ENCODE measurements around the gene IER2. TPM values are rescaled to one million over a fixed set of nuclear protein-coding genes. Genes with fewer than 3 reads are reported as not detected.

The IER2 gene
- polyA plus RNA-seq, 1 donor from 2014 or later = 23.3 TPM

- Histone ChIP-seq H3K4me2 (ENCODE audit: low read length) (no peak overlapping the region), H3K4me3 (ENCODE audit: low read length) (no peak overlapping the region), H3F3A (ENCODE audit: insufficient read depth, low read length, poor library complexity, severe bottlenecking) (no peaks in the 10 kb centered on the region), H3K9me3 (ENCODE audit: low read length) (no peaks in the 10 kb centered on the region), H3K79me2 (replicated peaks; ENCODE audit: insufficient read depth, low read length) (no peaks in the 10 kb centered on the region), H3K9me2 (ENCODE audit: insufficient read depth, low read length) (no peaks in the 10 kb centered on the region), H3K9ac (ENCODE audit: low read length) (no peak overlapping the region), H2AFZ (ENCODE audit: low read depth, low read length) (no peak overlapping the region), H4K20me1 (ENCODE audit: insufficient read depth) (no peaks in the 10 kb centered on the region), H3K27me3 (ENCODE audit: insufficient read depth, low read depth, low read length) (no peaks in the 10 kb centered on the region), H3K27ac (ENCODE audit: low read length) (no peak overlapping the region), H3K36me3 (ENCODE audit: insufficient read depth, low read length) (no peaks in the 10 kb centered on the region)
- TF ChIP-seq TAF1 (IDR thresholded peaks at IDR 0.05; ENCODE audit: low read depth) = no peak
These were observed 37.2 kb downstream of the IER2 start for GRCh38 chr19:13187419-13187818.

DNA sequence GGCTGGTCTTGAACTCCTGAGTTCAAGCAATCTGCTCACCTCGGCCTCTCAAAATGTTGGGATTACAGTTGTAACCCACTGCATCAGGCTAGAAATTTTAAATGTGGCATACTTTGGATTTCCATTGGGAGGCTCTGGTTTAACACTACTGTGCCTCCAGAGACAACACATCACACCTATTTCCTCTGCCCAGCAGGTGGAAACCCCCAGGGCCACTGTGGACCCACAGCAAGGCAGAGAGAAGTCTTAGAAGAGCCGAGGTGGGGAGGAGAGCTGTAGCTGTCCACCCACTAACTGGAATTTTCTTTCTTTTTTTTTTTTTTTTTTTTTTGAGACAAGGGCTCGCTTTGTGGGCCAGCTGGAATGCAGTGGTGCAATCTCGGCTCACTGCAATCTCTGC lies 39.4 kb downstream of the IER2 start:
- Histone ChIP-seq H3K79me2 (replicated peaks; ENCODE audit: insufficient read depth, low read length) (no peaks in the 10 kb centered on the region), H3K27me3 (ENCODE audit: insufficient read depth, low read depth, low read length) (no peaks in the 10 kb centered on the region), H2AFZ (ENCODE audit: low read depth, low read length) (no peak overlapping the region), H4K20me1 (ENCODE audit: insufficient read depth) (no peaks in the 10 kb centered on the region), H3K4me2 (ENCODE audit: low read length) (no peak overlapping the region), H3K9me3 (ENCODE audit: low read length) (no peaks in the 10 kb centered on the region), H3F3A (ENCODE audit: insufficient read depth, low read length, poor library complexity, severe bottlenecking) (no peaks in the 10 kb centered on the region), H3K9ac (ENCODE audit: low read length) (no peak overlapping the region), H3K36me3 (ENCODE audit: insufficient read depth, low read length) (no peaks in the 10 kb centered on the region), H3K4me3 (ENCODE audit: low read length) (no peak overlapping the region), H3K27ac (ENCODE audit: low read length) (no peak overlapping the region), H3K9me2 (ENCODE audit: insufficient read depth, low read length) (no peaks in the 10 kb centered on the region)
- no peak for TF ChIP-seq EZH2 (IDR thresholded peaks at IDR 0.05; ENCODE audit: borderline replicate concordance, insufficient read depth, low read length, poor library complexity, severe bottlenecking)
- no peak for TF ChIP-seq MXI1 (conservative IDR thresholded peaks at IDR 0.05; ENCODE audit: poor library complexity, severe bottlenecking)
- no peak for TF ChIP-seq POLR2AphosphoS5 (IDR thresholded peaks at IDR 0.05)

GRCh38 chr19:13190781-13191540 lies 40.8 kb downstream of the IER2 start:
- Histone ChIP-seq H3K9ac (ENCODE audit: low read length) (no peak overlapping the region), H3F3A (ENCODE audit: insufficient read depth, low read length, poor library complexity, severe bottlenecking) (no peaks in the 10 kb centered on the region), H3K27ac (ENCODE audit: low read length) (no peak overlapping the region), H3K79me2 (replicated peaks; ENCODE audit: insufficient read depth, low read length) (no peaks in the 10 kb centered on the region), H3K4me2 (ENCODE audit: low read length) (no peak overlapping the region), H3K9me3 (ENCODE audit: low read length) (no peaks in the 10 kb centered on the region), H3K9me2 (ENCODE audit: insufficient read depth, low read length) (no peaks in the 10 kb centered on the region), H3K27me3 (ENCODE audit: insufficient read depth, low read depth, low read length) (no peaks in the 10 kb centered on the region), H4K20me1 (ENCODE audit: insufficient read depth) (no peaks in the 10 kb centered on the region), H2AFZ (ENCODE audit: low read depth, low read length) (no peak overlapping the region), H3K4me3 (ENCODE audit: low read length) (no peak overlapping the region), H3K36me3 (ENCODE audit: insufficient read depth, low read length) (no peaks in the 10 kb centered on the region)
- TF ChIP-seq MXI1 (conservative IDR thresholded peaks at IDR 0.05; ENCODE audit: poor library complexity, severe bottlenecking) (no peak), EP300 (conservative IDR thresholded peaks at IDR 0.05; ENCODE audit: poor library complexity, severe bottlenecking) (no peak), RAD21 (conservative IDR thresholded peaks at IDR 0.05) (no peak), REST (IDR thresholded peaks at IDR 0.05; ENCODE audit: borderline replicate concordance) (no peak), EZH2 (IDR thresholded peaks at IDR 0.05; ENCODE audit: borderline replicate concordance, insufficient read depth, low read length, poor library complexity, severe bottlenecking) (no peak), POLR2AphosphoS5 (IDR thresholded peaks at IDR 0.05) (no peak), TAF1 (IDR thresholded peaks at IDR 0.05; ENCODE audit: low read depth) (no peak), SMC3 (conservative IDR thresholded peaks at IDR 0.05; ENCODE audit: poor library complexity) (no peak)
- TF ChIP-seq, protein P1, sequence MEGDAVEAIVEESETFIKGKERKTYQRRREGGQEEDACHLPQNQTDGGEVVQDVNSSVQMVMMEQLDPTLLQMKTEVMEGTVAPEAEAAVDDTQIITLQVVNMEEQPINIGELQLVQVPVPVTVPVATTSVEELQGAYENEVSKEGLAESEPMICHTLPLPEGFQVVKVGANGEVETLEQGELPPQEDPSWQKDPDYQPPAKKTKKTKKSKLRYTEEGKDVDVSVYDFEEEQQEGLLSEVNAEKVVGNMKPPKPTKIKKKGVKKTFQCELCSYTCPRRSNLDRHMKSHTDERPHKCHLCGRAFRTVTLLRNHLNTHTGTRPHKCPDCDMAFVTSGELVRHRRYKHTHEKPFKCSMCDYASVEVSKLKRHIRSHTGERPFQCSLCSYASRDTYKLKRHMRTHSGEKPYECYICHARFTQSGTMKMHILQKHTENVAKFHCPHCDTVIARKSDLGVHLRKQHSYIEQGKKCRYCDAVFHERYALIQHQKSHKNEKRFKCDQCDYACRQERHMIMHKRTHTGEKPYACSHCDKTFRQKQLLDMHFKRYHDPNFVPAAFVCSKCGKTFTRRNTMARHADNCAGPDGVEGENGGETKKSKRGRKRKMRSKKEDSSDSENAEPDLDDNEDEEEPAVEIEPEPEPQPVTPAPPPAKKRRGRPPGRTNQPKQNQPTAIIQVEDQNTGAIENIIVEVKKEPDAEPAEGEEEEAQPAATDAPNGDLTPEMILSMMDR (IDR thresholded peaks at IDR 0.05; ENCODE audit: poor library complexity, severe bottlenecking) = no peak
